ENCODE measurements around the gene DNM3. TPM values are rescaled to one million over a fixed set of nuclear protein-coding genes. Genes with fewer than 3 reads are reported as not detected.

The DNM3 gene
- polyA plus RNA-seq, 4 donors, result 0.67 to 1.2 (median 0.99) TPM; not detected in 1

GRCh38 chr1:171984850-171985485, 143.7 kb downstream of the DNM3 start:
- 27 to 29% (median 28%) methylated on average over 3 of the region's 3 CpGs for WGBS, 3 donors
- Histone ChIP-seq H3K4me3 (ENCODE audit: low read depth in 1 of 3, low read length in 3 of 3) (no peak overlapping the region), H3K36me3 (ENCODE audit: control insufficient read depth in 3 of 3, insufficient read depth in 2 of 3, low read depth in 1 of 3, low read length in 3 of 3) (no peaks in the 10 kb centered on the region), H3K9me3 (ENCODE audit: control insufficient read depth in 2 of 2, insufficient read depth in 1 of 2, low read depth in 1 of 2, low read length in 1 of 2) (no peaks in the 10 kb centered on the region), H3K27ac (ENCODE audit: low read depth in 1 of 3, low read length in 2 of 3) (no peak overlapping the region), H3K4me1 (ENCODE audit: control insufficient read depth in 3 of 3, insufficient read depth in 2 of 3, low read depth in 1 of 3, low read length in 2 of 3) (peaks cover 0 to 5% (median 0%) of the 10 kb centered on the region in 3 donors), H3K27me3 (ENCODE audit: control insufficient read depth in 3 of 3, insufficient read depth in 3 of 3, low read length in 3 of 3) (no peaks in the 10 kb centered on the region)
- DNase-seq, result peak; percentile 38 to 52
- no peak for FAIRE-seq

GRCh38 chr1:171985639-171986038, 144.3 kb downstream of the DNM3 start:
- Histone ChIP-seq H3K27ac (ENCODE audit: low read depth in 1 of 3, low read length in 2 of 3) (no peak overlapping the region), H3K9me3 (ENCODE audit: control insufficient read depth in 2 of 2, insufficient read depth in 1 of 2, low read depth in 1 of 2, low read length in 1 of 2) (no peaks in the 10 kb centered on the region), H3K27me3 (ENCODE audit: control insufficient read depth in 3 of 3, insufficient read depth in 3 of 3, low read length in 3 of 3) (no peaks in the 10 kb centered on the region), H3K4me1 (ENCODE audit: control insufficient read depth in 3 of 3, insufficient read depth in 2 of 3, low read depth in 1 of 3, low read length in 2 of 3) (peaks cover 0 to 5% (median 0%) of the 10 kb centered on the region in 3 donors), H3K36me3 (ENCODE audit: control insufficient read depth in 3 of 3, insufficient read depth in 2 of 3, low read depth in 1 of 3, low read length in 3 of 3) (no peaks in the 10 kb centered on the region), H3K4me3 (ENCODE audit: low read depth in 1 of 3, low read length in 3 of 3) (no peak overlapping the region)
- FAIRE-seq (no peak), DNase-seq (peak; percentile 12 to 27)
- WGBS, 3 donors, result 57 to 68% (median 58%) methylated on average over 2 of the region's 2 CpGs

- H3K9me3 ChIP-seq (ENCODE audit: control insufficient read depth in 2 of 2, insufficient read depth in 1 of 2, low read depth in 1 of 2, low read length in 1 of 2), result no peaks in the 10 kb centered on the region
- no peak overlapping the region for H3K4me3 ChIP-seq (ENCODE audit: low read depth in 1 of 3, low read length in 3 of 3)
- no peak for DNase-seq
- H3K4me1 ChIP-seq (ENCODE audit: control insufficient read depth in 3 of 3, insufficient read depth in 2 of 3, low read depth in 1 of 3, low read length in 2 of 3), result peaks cover 0 to 5% (median 0%) of the 10 kb centered on the region in 3 donors
- 21 to 54% (median 37%) methylated on average over 1 of the region's 1 CpG for WGBS, 3 donors
- H3K27ac ChIP-seq (ENCODE audit: low read depth in 1 of 3, low read length in 2 of 3), result no peak overlapping the region
- no peaks in the 10 kb centered on the region for H3K27me3 ChIP-seq (ENCODE audit: control insufficient read depth in 3 of 3, insufficient read depth in 3 of 3, low read length in 3 of 3)
- no peak for FAIRE-seq
- no peaks in the 10 kb centered on the region for H3K36me3 ChIP-seq (ENCODE audit: control insufficient read depth in 3 of 3, insufficient read depth in 2 of 3, low read depth in 1 of 3, low read length in 3 of 3)
Measured at GRCh38 chr1:171988243-171988885, 147.1 kb downstream of the DNM3 start.

GRCh38 chr1:171990371-171990770, 149.1 kb downstream of the DNM3 start:
- H3K36me3 ChIP-seq (ENCODE audit: control insufficient read depth in 3 of 3, insufficient read depth in 2 of 3, low read depth in 1 of 3, low read length in 3 of 3), result no peaks in the 10 kb centered on the region
- DNase-seq, result no peak
- FAIRE-seq, result no peak
- no peak overlapping the region for H3K4me3 ChIP-seq (ENCODE audit: low read depth in 1 of 3, low read length in 3 of 3)
- no peak overlapping the region for H3K27ac ChIP-seq (ENCODE audit: low read depth in 1 of 3, low read length in 2 of 3)
- no peaks in the 10 kb centered on the region for H3K4me1 ChIP-seq (ENCODE audit: control insufficient read depth in 3 of 3, insufficient read depth in 2 of 3, low read depth in 1 of 3, low read length in 2 of 3)
- no peaks in the 10 kb centered on the region for H3K9me3 ChIP-seq (ENCODE audit: control insufficient read depth in 2 of 2, insufficient read depth in 1 of 2, low read depth in 1 of 2, low read length in 1 of 2)
- no peaks in the 10 kb centered on the region for H3K27me3 ChIP-seq (ENCODE audit: control insufficient read depth in 3 of 3, insufficient read depth in 3 of 3, low read length in 3 of 3)

GRCh38 chr1:171994293-171994692, 153.0 kb downstream of the DNM3 start:
- WGBS, 3 donors, result 72 to 79% (median 77%) methylated on average over 2 of the region's 2 CpGs
- Histone ChIP-seq H3K27ac (ENCODE audit: low read depth in 1 of 3, low read length in 2 of 3) (no peak overlapping the region), H3K4me1 (ENCODE audit: control insufficient read depth in 3 of 3, insufficient read depth in 2 of 3, low read depth in 1 of 3, low read length in 2 of 3) (no peaks in the 10 kb centered on the region), H3K4me3 (ENCODE audit: low read depth in 1 of 3, low read length in 3 of 3) (no peak overlapping the region), H3K9me3 (ENCODE audit: control insufficient read depth in 2 of 2, insufficient read depth in 1 of 2, low read depth in 1 of 2, low read length in 1 of 2) (no peaks in the 10 kb centered on the region), H3K36me3 (ENCODE audit: control insufficient read depth in 3 of 3, insufficient read depth in 2 of 3, low read depth in 1 of 3, low read length in 3 of 3) (no peaks in the 10 kb centered on the region), H3K27me3 (ENCODE audit: control insufficient read depth in 3 of 3, insufficient read depth in 3 of 3, low read length in 3 of 3) (no peaks in the 10 kb centered on the region)
- DNase-seq, result no peak
- no peak for FAIRE-seq

GRCh38 chr1:171995573-171995972, 154.3 kb downstream of the DNM3 start:
- H3K4me1 ChIP-seq (ENCODE audit: control insufficient read depth in 3 of 3, insufficient read depth in 2 of 3, low read depth in 1 of 3, low read length in 2 of 3), result no peaks in the 10 kb centered on the region
- no peak for FAIRE-seq

GRCh38 chr1:171997936-171998335, 156.6 kb downstream of the DNM3 start:
- Histone ChIP-seq H3K36me3 (ENCODE audit: control insufficient read depth in 3 of 3, insufficient read depth in 2 of 3, low read depth in 1 of 3, low read length in 3 of 3) (no peaks in the 10 kb centered on the region), H3K4me3 (ENCODE audit: low read depth in 1 of 3, low read length in 3 of 3) (no peak overlapping the region), H3K9me3 (ENCODE audit: control insufficient read depth in 2 of 2, insufficient read depth in 1 of 2, low read depth in 1 of 2, low read length in 1 of 2) (no peaks in the 10 kb centered on the region), H3K27ac (ENCODE audit: low read depth in 1 of 3, low read length in 2 of 3) (no peak overlapping the region), H3K4me1 (ENCODE audit: control insufficient read depth in 3 of 3, insufficient read depth in 2 of 3, low read depth in 1 of 3, low read length in 2 of 3) (no peaks in the 10 kb centered on the region), H3K27me3 (ENCODE audit: control insufficient read depth in 3 of 3, insufficient read depth in 3 of 3, low read length in 3 of 3) (no peaks in the 10 kb centered on the region)
- DNase-seq, result no peak
- no peak for FAIRE-seq
- WGBS, 3 donors, result 92 to 94% (median 92%) methylated on average over 1 of the region's 1 CpG

More at GRCh38 chr1:171995573-171995972, 154.3 kb downstream of the DNM3 start:
- Histone ChIP-seq H3K36me3 (ENCODE audit: control insufficient read depth in 3 of 3, insufficient read depth in 2 of 3, low read depth in 1 of 3, low read length in 3 of 3) (no peaks in the 10 kb centered on the region), H3K4me3 (ENCODE audit: low read depth in 1 of 3, low read length in 3 of 3) (no peak overlapping the region), H3K27ac (ENCODE audit: low read depth in 1 of 3, low read length in 2 of 3) (no peak overlapping the region), H3K9me3 (ENCODE audit: control insufficient read depth in 2 of 2, insufficient read depth in 1 of 2, low read depth in 1 of 2, low read length in 1 of 2) (no peaks in the 10 kb centered on the region), H3K27me3 (ENCODE audit: control insufficient read depth in 3 of 3, insufficient read depth in 3 of 3, low read length in 3 of 3) (no peaks in the 10 kb centered on the region)
- WGBS, 3 donors, result 85 to 90% (median 87%) methylated on average over 3 of the region's 3 CpGs
- no peak for DNase-seq

GRCh38 chr1:171998711-171999110, 157.4 kb downstream of the DNM3 start:
- Histone ChIP-seq H3K4me1 (ENCODE audit: control insufficient read depth in 3 of 3, insufficient read depth in 2 of 3, low read depth in 1 of 3, low read length in 2 of 3) (no peaks in the 10 kb centered on the region), H3K9me3 (ENCODE audit: control insufficient read depth in 2 of 2, insufficient read depth in 1 of 2, low read depth in 1 of 2, low read length in 1 of 2) (no peaks in the 10 kb centered on the region), H3K4me3 (ENCODE audit: low read depth in 1 of 3, low read length in 3 of 3) (no peak overlapping the region), H3K27me3 (ENCODE audit: control insufficient read depth in 3 of 3, insufficient read depth in 3 of 3, low read length in 3 of 3) (no peaks in the 10 kb centered on the region), H3K27ac (ENCODE audit: low read depth in 1 of 3, low read length in 2 of 3) (no peak overlapping the region), H3K36me3 (ENCODE audit: control insufficient read depth in 3 of 3, insufficient read depth in 2 of 3, low read depth in 1 of 3, low read length in 3 of 3) (no peaks in the 10 kb centered on the region)
- no peak for DNase-seq
- no peak for FAIRE-seq
- WGBS, 3 donors, result 84 to 92% (median 90%) methylated on average over 2 of the region's 2 CpGs

- FAIRE-seq, result no peak
- no peaks in the 10 kb centered on the region for H3K36me3 ChIP-seq (ENCODE audit: control insufficient read depth in 3 of 3, insufficient read depth in 2 of 3, low read depth in 1 of 3, low read length in 3 of 3)
- WGBS, 3 donors, result 84 to 88% (median 87%) methylated on average over 2 of the region's 2 CpGs
- H3K4me1 ChIP-seq (ENCODE audit: control insufficient read depth in 3 of 3, insufficient read depth in 2 of 3, low read depth in 1 of 3, low read length in 2 of 3), result no peaks in the 10 kb centered on the region
- no peaks in the 10 kb centered on the region for H3K27me3 ChIP-seq (ENCODE audit: control insufficient read depth in 3 of 3, insufficient read depth in 3 of 3, low read length in 3 of 3)
- no peak overlapping the region for H3K27ac ChIP-seq (ENCODE audit: low read depth in 1 of 3, low read length in 2 of 3)
- H3K4me3 ChIP-seq (ENCODE audit: low read depth in 1 of 3, low read length in 3 of 3), result no peak overlapping the region
- DNase-seq, result no peak
- H3K9me3 ChIP-seq (ENCODE audit: control insufficient read depth in 2 of 2, insufficient read depth in 1 of 2, low read depth in 1 of 2, low read length in 1 of 2), result no peaks in the 10 kb centered on the region
Measured at GRCh38 chr1:171999756-172000155, 158.5 kb downstream of the DNM3 start.
